ENCODE results near the gene SMC4. TPM values are rescaled to one million over a fixed set of nuclear protein-coding genes. Genes with fewer than 3 reads are reported as not detected.

The SMC4 gene
- total and polyA plus RNA-seq, 11 donors: 14.0 to 27.3 (median 18.4) TPM

DNA sequence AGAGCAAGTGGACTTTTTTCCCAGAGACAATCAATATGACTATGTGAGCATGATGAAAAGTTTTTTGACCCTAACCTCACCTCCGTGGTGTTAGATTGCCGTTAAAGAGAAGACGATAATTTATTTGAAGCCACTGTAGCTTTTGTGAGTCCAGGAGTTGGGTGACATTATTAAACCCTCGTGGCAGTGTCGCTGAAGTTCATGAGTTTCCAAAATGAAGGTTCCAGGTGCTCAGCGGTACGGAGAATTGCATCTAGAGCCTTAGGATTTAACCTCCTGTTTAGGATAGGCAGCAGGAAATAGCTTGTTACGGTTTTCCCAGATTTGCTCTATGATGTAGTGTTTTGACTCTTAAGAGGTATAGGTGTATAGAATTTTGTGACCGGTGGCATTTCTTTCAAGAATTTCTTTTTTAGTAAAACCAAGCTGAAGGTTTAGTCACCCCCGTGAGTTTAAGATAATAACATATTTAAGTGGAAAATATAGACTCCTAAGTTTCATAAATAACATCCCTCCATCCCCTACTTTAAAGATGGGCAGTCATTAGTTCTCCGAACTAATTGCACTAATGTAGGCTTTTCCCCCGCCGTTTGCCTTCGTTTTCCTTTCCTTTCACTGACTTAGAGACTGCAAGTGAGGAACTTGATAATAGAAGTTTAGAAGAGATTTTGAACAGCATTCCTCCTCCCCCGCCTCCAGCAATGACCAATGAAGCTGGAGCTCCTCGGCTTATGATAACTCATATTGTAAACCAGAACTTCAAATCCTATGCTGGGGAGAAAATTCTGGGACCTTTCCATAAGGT lies 2.0 kb downstream of the SMC4 start:
- Histone ChIP-seq H3K36me3 (peaks cover 0 to 11% (median 0%) of the 10 kb centered on the region in 9 donors), H3K27me3 (no peaks in the 10 kb centered on the region), H3K4me1 (peaks cover 0 to 40% (median 17%) of the 10 kb centered on the region in 12 donors), H3K9me3 (no peaks in the 10 kb centered on the region), H3K4me3 (peak overlapping the region; percentile 47 to 90 (median 74)), H3K27ac (peak overlapping the region in 9 of 12 donors; percentile 15 to 93 (median 86))
- intact Hi-C loops (cut with DNase I): no loop called here
- 7 to 15% (median 12%) methylated on average over 16 of the region's 16 CpGs for WGBS, 4 donors
- ATAC-seq (no peak), DNase-seq (peak in 1 of 5 donors; percentile 35)
- TF ChIP-seq POLR2A (IDR thresholded peaks at IDR 0.05): no peak
- TF ChIP-seq, protein P1, sequence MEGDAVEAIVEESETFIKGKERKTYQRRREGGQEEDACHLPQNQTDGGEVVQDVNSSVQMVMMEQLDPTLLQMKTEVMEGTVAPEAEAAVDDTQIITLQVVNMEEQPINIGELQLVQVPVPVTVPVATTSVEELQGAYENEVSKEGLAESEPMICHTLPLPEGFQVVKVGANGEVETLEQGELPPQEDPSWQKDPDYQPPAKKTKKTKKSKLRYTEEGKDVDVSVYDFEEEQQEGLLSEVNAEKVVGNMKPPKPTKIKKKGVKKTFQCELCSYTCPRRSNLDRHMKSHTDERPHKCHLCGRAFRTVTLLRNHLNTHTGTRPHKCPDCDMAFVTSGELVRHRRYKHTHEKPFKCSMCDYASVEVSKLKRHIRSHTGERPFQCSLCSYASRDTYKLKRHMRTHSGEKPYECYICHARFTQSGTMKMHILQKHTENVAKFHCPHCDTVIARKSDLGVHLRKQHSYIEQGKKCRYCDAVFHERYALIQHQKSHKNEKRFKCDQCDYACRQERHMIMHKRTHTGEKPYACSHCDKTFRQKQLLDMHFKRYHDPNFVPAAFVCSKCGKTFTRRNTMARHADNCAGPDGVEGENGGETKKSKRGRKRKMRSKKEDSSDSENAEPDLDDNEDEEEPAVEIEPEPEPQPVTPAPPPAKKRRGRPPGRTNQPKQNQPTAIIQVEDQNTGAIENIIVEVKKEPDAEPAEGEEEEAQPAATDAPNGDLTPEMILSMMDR (IDR thresholded peaks at IDR 0.05): no peak

DNA sequence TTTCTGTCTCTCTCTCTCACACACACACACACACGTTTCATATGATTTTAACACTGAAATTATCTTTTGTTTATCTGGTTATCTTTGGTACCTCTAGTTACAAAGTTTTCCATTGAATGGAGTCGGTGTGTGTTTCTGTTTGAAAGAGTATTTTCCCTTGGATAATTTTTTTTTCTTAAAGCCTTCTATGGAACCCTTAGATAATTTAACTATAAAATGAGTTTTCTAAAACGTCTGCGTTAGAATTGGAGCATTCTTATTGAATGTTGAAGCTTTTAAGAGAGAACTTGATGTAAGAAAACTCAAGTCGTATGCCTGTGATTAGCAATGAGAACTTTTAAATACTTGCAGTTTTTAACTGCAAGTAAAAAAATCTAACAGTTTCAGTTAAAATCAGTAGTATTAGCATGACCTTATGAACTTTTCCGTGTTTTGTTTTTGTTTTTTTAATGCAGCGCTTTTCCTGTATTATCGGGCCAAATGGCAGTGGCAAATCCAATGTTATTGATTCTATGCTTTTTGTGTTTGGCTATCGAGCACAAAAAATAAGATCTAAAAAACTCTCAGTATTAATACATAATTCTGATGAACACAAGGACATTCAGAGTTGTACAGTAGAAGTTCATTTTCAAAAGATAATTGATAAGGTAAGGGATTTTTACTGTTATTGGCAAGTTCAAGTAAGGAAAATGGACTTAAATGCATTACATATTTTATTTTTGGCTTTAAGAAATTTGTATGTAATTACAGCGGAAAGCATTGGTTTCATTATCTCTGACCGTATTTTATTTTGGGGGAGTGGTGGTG lies 3.0 kb downstream of the SMC4 start:
- DNase-seq (no peak), ATAC-seq (no peak)
- TF ChIP-seq, protein P1 (IDR thresholded peaks at IDR 0.05): no peak
- TF ChIP-seq POLR2A (IDR thresholded peaks at IDR 0.05): no peak
- intact Hi-C loops (cut with DNase I): no loop called here
- H3K9me3 ChIP-seq: no peaks in the 10 kb centered on the region
- peak overlapping the region in 6 of 12 donors; percentile 16 to 86 (median 34) for H3K27ac ChIP-seq
- peaks cover 0 to 40% (median 17%) of the 10 kb centered on the region in 12 donors for H3K4me1 ChIP-seq
- H3K36me3 ChIP-seq: peaks cover 0 to 16% (median 0%) of the 10 kb centered on the region in 9 donors
- 26 to 42% (median 37%) methylated on average over 11 of the region's 11 CpGs for WGBS, 4 donors
- no peaks in the 10 kb centered on the region for H3K27me3 ChIP-seq
- peak overlapping the region in 8 of 12 donors; percentile 20 to 82 (median 74) for H3K4me3 ChIP-seq

DNA sequence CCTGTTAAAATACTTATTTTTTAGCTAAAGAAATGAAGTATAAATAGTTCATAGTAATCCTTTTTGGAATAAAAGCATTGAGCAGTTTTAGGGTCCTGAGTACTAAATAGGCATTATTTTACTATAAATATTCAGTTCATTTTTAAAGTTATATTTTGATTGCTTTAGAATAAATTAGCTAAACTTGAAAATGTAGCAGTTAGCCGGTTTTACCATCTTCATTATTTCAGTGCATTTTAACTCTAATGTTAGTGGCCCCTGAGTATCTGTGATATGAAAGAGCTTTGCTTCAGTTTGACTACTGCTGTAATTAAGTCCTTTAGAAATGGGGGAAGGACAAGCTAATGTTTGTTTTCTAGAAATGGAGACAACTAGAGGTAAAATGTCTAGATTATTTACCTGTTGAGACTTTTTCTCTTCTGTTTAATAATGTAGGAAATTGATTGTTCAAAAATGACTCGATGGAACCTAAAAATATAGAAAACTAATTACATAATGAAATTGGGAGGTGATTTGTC lies 3.6 kb downstream of the SMC4 start:
- TF ChIP-seq, protein P1 (IDR thresholded peaks at IDR 0.05): no peak
- TF ChIP-seq POLR2A (IDR thresholded peaks at IDR 0.05): no peak
- peak overlapping the region in 7 of 12 donors; percentile 20 to 82 (median 74) for H3K4me3 ChIP-seq
- no peaks in the 10 kb centered on the region for H3K9me3 ChIP-seq
- H3K4me1 ChIP-seq: peaks cover 0 to 36% (median 15%) of the 10 kb centered on the region in 12 donors
- DNase-seq: no peak
- WGBS, 4 donors: 29 to 48% (median 43%) methylated on average over 2 of the region's 2 CpGs
- peak overlapping the region in 6 of 12 donors; percentile 16 to 86 (median 36) for H3K27ac ChIP-seq
- no peaks in the 10 kb centered on the region for H3K27me3 ChIP-seq
- intact Hi-C loops (cut with DNase I): no loop called here
- ATAC-seq: no peak
- H3K36me3 ChIP-seq: peaks cover 0 to 20% (median 0%) of the 10 kb centered on the region in 9 donors

Measured in heart left ventricle (tissue), 16 donors.